GM12892 (cell line): ENCODE results near the gene TSPAN9.

Experiments used
- POLR2AphosphoS5 ChIP-seq: IDR thresholded peaks from 2 replicates; pipeline ENCODE4 v1.6.1; 2011; ENCODE audit warnings: low read depth, low read length, control low read depth
- TAF1 ChIP-seq: IDR thresholded peaks from 2 replicates; pipeline ENCODE4 v1.6.1; 2011; ENCODE audit warnings: low read depth, mild to moderate bottlenecking, control low read depth, low read length, borderline replicate concordance

DNA sequence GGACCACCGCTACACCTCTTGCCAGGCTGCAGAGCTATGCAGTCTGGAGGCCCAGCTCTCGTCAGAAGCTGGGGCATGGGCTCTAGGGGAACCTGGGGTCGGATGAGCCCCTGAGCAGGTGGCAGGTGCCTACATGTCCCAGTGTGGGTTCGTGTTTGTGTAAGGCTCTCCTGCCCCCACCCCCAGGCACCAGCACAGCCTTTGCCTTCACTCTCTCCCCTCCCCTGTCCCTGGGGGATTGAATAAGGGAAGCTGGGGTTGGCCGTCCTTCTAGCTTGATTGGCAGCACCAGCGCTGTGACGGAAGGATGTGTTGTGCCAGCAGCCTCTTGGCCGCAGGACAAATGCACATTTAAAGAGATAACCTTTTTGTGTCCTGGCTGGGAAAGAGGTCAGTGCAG lies 34.8 kb upstream of the TSPAN9 start:
- TF ChIP-seq POLR2AphosphoS5 (no peak), TAF1 (no peak)
